Vagina (tissue), 2 donors: ENCODE measurements around the gene SNX32. TPM values are rescaled to one million over a fixed set of nuclear protein-coding genes. Genes with fewer than 3 reads are reported as not detected.

Experiments
- DNase-seq, 2 donors: peaks; one replicate each; pipeline ENCODE4 v3.0.0-alpha.2; 2017; ENCODE audit errors: extremely low spot score in 2 of 2
- H3K27ac ChIP-seq: fragments of 200-600 bp; sonication (generic); one replicate; pipeline ENCODE4 v1.5.1; 2019
- H3K27me3 ChIP-seq: fragments of 200-600 bp; sonication (generic); one replicate; pipeline ENCODE4 v1.5.1; 2019
- H3K36me3 ChIP-seq, 2 donors: fragments of 200-600 bp; sonication (generic); one replicate each; pipeline ENCODE4 v1.5.1; 2017 to 2019
- H3K4me1 ChIP-seq: fragments of 200-600 bp; sonication (generic); one replicate; pipeline ENCODE4 v1.5.1; 2019
- H3K4me3 ChIP-seq, 2 donors: fragments of 200-600 bp; sonication (generic); 1 replicate in 1 of 2; 2 replicates in 1 of 2; pipeline ENCODE4 v1.5.1; 2016 to 2019
- H3K9me3 ChIP-seq: fragments of 200-600 bp; sonication (generic); one replicate; pipeline ENCODE4 v1.5.1; 2019
- CTCF ChIP-seq, 3 experiments: fragments of 450-650 bp in 2 of 3; fragments of 200-600 bp in 1 of 3; sonication (generic) in 1 of 3; IDR thresholded peaks; one replicate each; pipeline ENCODE4 v1.5.1; 2017 to 2019; ENCODE audit warnings: antibody characterized with exemption in 3 of 3, mild to moderate bottlenecking in 2 of 3, moderate library complexity in 2 of 3
- POLR2A ChIP-seq, 2 donors: fragments of 450-650 bp; IDR thresholded peaks; one replicate each; pipeline ENCODE4 v1.6.1; 2017; ENCODE audit warnings: antibody characterized with exemption in 2 of 2, mild to moderate bottlenecking in 2 of 2, moderate library complexity in 2 of 2
- POLR2AphosphoS5 ChIP-seq, 2 donors: sonication (generic); formaldehyde crosslinking; IDR thresholded peaks; one replicate each; pipeline ENCODE4 v1.9.0; 2017; ENCODE audit warnings: antibody characterized with exemption in 2 of 2, mild to moderate bottlenecking in 2 of 2, low read depth in 1 of 2; ENCODE audit not compliant: insufficient read depth in 1 of 2
- intact Hi-C: fragments of 100-400 bp; cut with DNase I; formaldehyde crosslinking; loops from one replicate; pipeline ENCODE4 v1.15.1; 2023
- total RNA-seq: library from RNA; depleted of rRNA; stranded (reverse); fragments of >200 nt; gene quantifications from one replicate; pipeline ENCODE4 v1.2.3, GENCODE V29; 2016

Gene SNX32
- total RNA-seq, 1 donor from 2014 or later, result 1.5 TPM

- Histone ChIP-seq H3K36me3 (no peaks in the 10 kb centered on the region), H3K4me3 (peak overlapping the region; percentile 58 to 76), H3K27me3 (no peaks in the 10 kb centered on the region), H3K9me3 (no peaks in the 10 kb centered on the region), H3K27ac (peak overlapping the region; percentile 87), H3K4me1 (peaks cover 33% of the 10 kb centered on the region)
- intact Hi-C loops, result no loop called here
- peak; percentile 95 to 100 for TF ChIP-seq POLR2AphosphoS5 (IDR thresholded peaks at IDR 0.05; ENCODE audit: insufficient read depth in 1 of 2, low read depth in 1 of 2)
- peak in 1 of 2 donors; percentile 94 for TF ChIP-seq POLR2A (IDR thresholded peaks at IDR 0.05)
- TF ChIP-seq CTCF (IDR thresholded peaks at IDR 0.05), result no peak
- no peak for DNase-seq
Measured at GRCh38 chr11:65873318-65874156, 39.8 kb downstream of the SNX32 start.

- no peak for DNase-seq
- no peaks in the 10 kb centered on the region for H3K9me3 ChIP-seq
- peaks cover 6% of the 10 kb centered on the region for H3K4me1 ChIP-seq
- H3K27me3 ChIP-seq, result no peaks in the 10 kb centered on the region
- no peak within 1 kb of the TSS for H3K27ac ChIP-seq
- intact Hi-C loops, result loop anchor here (5.0 kb wide), 1 partner anchor 38 kb away; the partner anchor contains the start of genes C11orf68 and DRAP1
- TF ChIP-seq POLR2A (IDR thresholded peaks at IDR 0.05), result no peak
- no peak for TF ChIP-seq POLR2AphosphoS5 (IDR thresholded peaks at IDR 0.05; ENCODE audit: insufficient read depth in 1 of 2, low read depth in 1 of 2)
- no peak for TF ChIP-seq CTCF (IDR thresholded peaks at IDR 0.05)
- H3K4me3 ChIP-seq, result no peak within 1 kb of the TSS
- H3K36me3 ChIP-seq, result peaks cover 0 to 25% of the 10 kb centered on the region in 2 donors
Measured at GRCh38 chr11:65879617-65880016, 45.9 kb downstream of the SNX32 start, which contains the start of gene CTSW. CTSW (plus strand) TSS chr11:65879837; CDS start chr11:65879855, 18 bp downstream.

- Histone ChIP-seq H3K27me3 (no peaks in the 10 kb centered on the region), H3K9me3 (no peaks in the 10 kb centered on the region), H3K27ac (no peak overlapping the region), H3K4me3 (no peak overlapping the region), H3K4me1 (peaks cover 10% of the 10 kb centered on the region), H3K36me3 (peaks cover 0 to 25% of the 10 kb centered on the region in 2 donors)
- TF ChIP-seq POLR2AphosphoS5 (IDR thresholded peaks at IDR 0.05; ENCODE audit: insufficient read depth in 1 of 2, low read depth in 1 of 2) (no peak), CTCF (IDR thresholded peaks at IDR 0.05) (no peak), POLR2A (IDR thresholded peaks at IDR 0.05) (no peak)
- DNase-seq, result no peak
- intact Hi-C loops, result loop anchor here (5.0 kb wide), 1 partner anchor 37 kb away; the partner anchor contains the start of genes C11orf68 and DRAP1
Measured at GRCh38 chr11:65880027-65880426, 46.3 kb downstream of the SNX32 start.

- Histone ChIP-seq H3K27ac (no peak overlapping the region), H3K4me1 (peaks cover 16% of the 10 kb centered on the region), H3K36me3 (peaks cover 0 to 27% of the 10 kb centered on the region in 2 donors), H3K27me3 (no peaks in the 10 kb centered on the region), H3K4me3 (no peak overlapping the region), H3K9me3 (no peaks in the 10 kb centered on the region)
- TF ChIP-seq POLR2A (IDR thresholded peaks at IDR 0.05) (no peak), CTCF (IDR thresholded peaks at IDR 0.05) (no peak), POLR2AphosphoS5 (IDR thresholded peaks at IDR 0.05; ENCODE audit: insufficient read depth in 1 of 2, low read depth in 1 of 2) (no peak)
- DNase-seq, result no peak
- intact Hi-C loops, result loop anchor here (5.0 kb wide), 1 partner anchor 36 kb away; the partner anchor contains the start of genes C11orf68 and DRAP1
Measured at GRCh38 chr11:65880844-65881421, 47.2 kb downstream of the SNX32 start.
